Gastroesophageal sphincter (tissue), 4 donors: ENCODE data around the gene AXDND1. TPM values are rescaled to one million over a fixed set of nuclear protein-coding genes. Genes with fewer than 3 reads are reported as not detected.
"Not testable (repeated sequence)": the region's sequence is repeated elsewhere in the genome, so short reads cannot be mapped to it uniquely, and the experiment has no call there.

Experiments used
- ATAC-seq: fragments of 150-250 bp; one replicate; pipeline ENCODE4 v1.9.1; 2016; ENCODE audit warnings: mild to moderate bottlenecking, moderate library complexity
- H3K27ac ChIP-seq, 4 donors: fragments of 200-600 bp; sonication (generic) in 3 of 4; 1 replicate in 3 of 4; 2 replicates in 1 of 4; pipeline ENCODE4 v1.5.1; 2016 to 2019
- H3K27me3 ChIP-seq: fragments of 200-600 bp; sonication (generic); one replicate; pipeline ENCODE4 v1.5.1; 2019
- H3K36me3 ChIP-seq, 2 donors: fragments of 200-600 bp; sonication (generic); one replicate each; pipeline ENCODE4 v1.5.1; 2019; ENCODE audit warnings: control low read depth in 1 of 2
- H3K4me1 ChIP-seq, 3 donors: fragments of 200-600 bp; sonication (generic); 1 replicate in 2 of 3; 2 replicates in 1 of 3; pipeline ENCODE4 v1.5.1; 2016 to 2019; ENCODE audit warnings: control low read depth in 2 of 3
- H3K4me3 ChIP-seq, 2 donors: fragments of 200-600 bp; sonication (generic); one replicate each; pipeline ENCODE4 v1.5.1; 2019; ENCODE audit warnings: mild to moderate bottlenecking in 1 of 2, moderate library complexity in 1 of 2
- H3K9me3 ChIP-seq, 3 donors: fragments of 200-600 bp; sonication (generic); one replicate each; pipeline ENCODE4 v1.5.1; 2017 to 2019; ENCODE audit warnings: control low read depth in 2 of 3
- CTCF ChIP-seq, 4 experiments: fragments of 200-600 bp in 2 of 4; fragments of 450-650 bp in 2 of 4; sonication (generic) in 1 of 4; IDR thresholded peaks; one replicate each; pipeline ENCODE4 v1.5.1; 2017 to 2019; ENCODE audit warnings: antibody characterized with exemption in 4 of 4, mild to moderate bottlenecking in 2 of 4, moderate library complexity in 2 of 4
- EP300 ChIP-seq: sonication (generic); formaldehyde crosslinking; IDR thresholded peaks from one replicate; pipeline ENCODE4 v1.6.1; 2017; ENCODE audit warnings: antibody characterized with exemption, mild to moderate bottlenecking
- POLR2A ChIP-seq, 2 donors: fragments of 450-650 bp; IDR thresholded peaks; one replicate each; pipeline ENCODE4 v1.6.1; 2017; ENCODE audit warnings: antibody characterized with exemption in 2 of 2, mild to moderate bottlenecking in 2 of 2, moderate library complexity in 1 of 2
- POLR2AphosphoS5 ChIP-seq: sonication (generic); formaldehyde crosslinking; IDR thresholded peaks from one replicate; pipeline ENCODE4 v1.6.1; 2017; ENCODE audit warnings: antibody characterized with exemption
- WGBS, 2 donors: methylation state at CpG; one replicate each; pipeline ENCODE4 v1.1.5; 2018; ENCODE audit warnings: low coverage in 1 of 2; 5-methylcytosine and 5-hydroxymethylcytosine counted together
- total RNA-seq, 4 donors: library from RNA; depleted of rRNA; stranded (reverse); fragments of >200 nt; gene quantifications; one replicate each; pipeline ENCODE4 v1.1.0, GENCODE V29; 2016

AXDND1 gene
- total RNA-seq, 4 donors from 2014 or later, result 0.13 to 1.2 TPM; not detected in 2

GRCh38 chr1:179425186-179425585 is 59.4 kb downstream of the AXDND1 start:
- TF ChIP-seq CTCF (IDR thresholded peaks at IDR 0.05) (no peak), POLR2A (IDR thresholded peaks at IDR 0.05) (no peak), EP300 (no peak), POLR2AphosphoS5 (no peak)
- ATAC-seq, result no peak
- no peaks in the 10 kb centered on the region for H3K36me3 ChIP-seq
- H3K4me1 ChIP-seq, result no peaks in the 10 kb centered on the region
- no peaks in the 10 kb centered on the region for H3K27me3 ChIP-seq
- H3K9me3 ChIP-seq, result peaks cover 0 to 32% (median 0%) of the 10 kb centered on the region in 3 donors
- H3K4me3 ChIP-seq, result no peak overlapping the region
- H3K27ac ChIP-seq, result no peak overlapping the region

GRCh38 chr1:179437171-179437570 is 71.4 kb downstream of the AXDND1 start:
- TF ChIP-seq POLR2A (IDR thresholded peaks at IDR 0.05), result no peak
- TF ChIP-seq CTCF (IDR thresholded peaks at IDR 0.05), result no peak
- TF ChIP-seq EP300, result no peak
- TF ChIP-seq POLR2AphosphoS5, result no peak
- no peaks in the 10 kb centered on the region for H3K4me1 ChIP-seq
- H3K27me3 ChIP-seq, result peaks cover 3% of the 10 kb centered on the region
- no peak overlapping the region for H3K27ac ChIP-seq
- H3K4me3 ChIP-seq, result no peak overlapping the region
- H3K36me3 ChIP-seq, result no peaks in the 10 kb centered on the region
- 65 to 74% methylated on average over 5 to 7 of the region's 7 CpGs for WGBS, 2 donors
- ATAC-seq, result no peak
- no peaks in the 10 kb centered on the region for H3K9me3 ChIP-seq

DNA sequence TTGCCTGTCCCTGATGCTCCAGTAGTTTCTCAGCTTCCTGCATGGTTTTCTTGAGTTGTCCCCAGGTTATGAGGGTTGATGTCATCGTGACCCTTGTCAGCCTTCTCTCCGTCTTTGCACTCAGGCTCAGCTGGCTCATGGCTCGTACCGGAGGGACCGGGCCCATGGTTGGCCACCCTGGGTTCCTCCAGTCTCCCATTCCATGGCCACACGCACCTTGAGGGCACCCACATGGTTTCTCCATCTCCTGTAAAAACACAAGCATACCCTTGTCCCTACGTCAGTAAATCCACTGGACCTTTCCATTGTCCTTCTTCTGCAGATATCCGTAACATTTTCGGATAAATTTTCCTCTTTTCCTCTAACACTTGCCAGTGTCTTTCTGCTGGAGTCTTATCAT is 73.9 kb downstream of the AXDND1 start:
- not testable (repeated sequence) for H3K9me3 ChIP-seq, H3K4me3 ChIP-seq, H3K27ac ChIP-seq, ATAC-seq, H3K27me3 ChIP-seq, H3K4me1 ChIP-seq, H3K36me3 ChIP-seq
- WGBS, 2 donors, result 66 to 79% methylated on average over 3 to 9 of the region's 9 CpGs

GRCh38 chr1:179440301-179440700 is 74.5 kb downstream of the AXDND1 start:
- not testable (repeated sequence) for H3K4me3 ChIP-seq, H3K9me3 ChIP-seq, H3K27ac ChIP-seq, H3K27me3 ChIP-seq, H3K36me3 ChIP-seq, ATAC-seq, H3K4me1 ChIP-seq
- WGBS, 2 donors, result 90% methylated on average over 2 of the region's 2 CpGs; no CpG with 5 or more reads in 1 of the 2 donors

GRCh38 chr1:179440971-179441370 is 75.2 kb downstream of the AXDND1 start:
- Histone ChIP-seq H3K4me3 (no peak overlapping the region), H3K27me3 (no peaks in the 10 kb centered on the region), H3K9me3 (no peaks in the 10 kb centered on the region), H3K27ac (no peak overlapping the region), H3K4me1 (no peaks in the 10 kb centered on the region), H3K36me3 (no peaks in the 10 kb centered on the region)
- TF ChIP-seq EP300 (no peak), POLR2A (IDR thresholded peaks at IDR 0.05) (no peak), CTCF (IDR thresholded peaks at IDR 0.05) (no peak), POLR2AphosphoS5 (no peak)
- no peak for ATAC-seq
- 79 to 86% methylated on average over 4 to 7 of the region's 7 CpGs for WGBS, 2 donors

GRCh38 chr1:179441501-179441900 is 75.7 kb downstream of the AXDND1 start:
- no peaks in the 10 kb centered on the region for H3K4me1 ChIP-seq
- no peak overlapping the region for H3K27ac ChIP-seq
- no peaks in the 10 kb centered on the region for H3K9me3 ChIP-seq
- WGBS, 2 donors, result 80 to 81% methylated on average over 4 to 6 of the region's 6 CpGs
- no peak overlapping the region for H3K4me3 ChIP-seq
- ATAC-seq, result no peak
- H3K27me3 ChIP-seq, result no peaks in the 10 kb centered on the region
- no peak for TF ChIP-seq POLR2AphosphoS5
- no peak for TF ChIP-seq CTCF (IDR thresholded peaks at IDR 0.05)
- no peak for TF ChIP-seq EP300
- no peak for TF ChIP-seq POLR2A (IDR thresholded peaks at IDR 0.05)
- no peaks in the 10 kb centered on the region for H3K36me3 ChIP-seq

DNA sequence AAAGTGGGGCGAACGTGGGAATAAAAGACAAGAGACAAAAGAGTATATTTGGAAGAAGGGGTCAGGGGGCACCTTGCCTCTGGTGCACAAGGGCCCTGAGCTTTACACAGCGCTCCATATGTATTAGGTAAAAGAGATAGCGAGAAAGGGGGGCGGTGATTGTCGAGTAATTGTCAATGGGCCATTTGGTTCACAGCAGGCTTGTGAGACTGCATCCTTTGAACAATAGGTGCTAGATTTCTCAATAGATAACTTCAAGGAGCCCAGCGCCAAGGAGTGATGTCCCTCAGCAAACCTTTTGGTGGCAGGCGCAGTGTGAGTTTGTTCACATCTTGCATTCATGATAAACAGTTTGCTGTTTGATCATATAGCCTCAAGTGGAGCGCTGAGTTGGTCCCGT is 77.1 kb downstream of the AXDND1 start:
- H3K36me3 ChIP-seq, H3K9me3 ChIP-seq, H3K27ac ChIP-seq, H3K27me3 ChIP-seq, H3K4me3 ChIP-seq, ATAC-seq, H3K4me1 ChIP-seq: not testable (repeated sequence)
- 83 to 97% methylated on average over 6 to 8 of the region's 10 CpGs for WGBS, 2 donors
